HCT116 (cell line): ENCODE measurements around the gene C4BPA.

Source experiments
- CEBPB ChIP-seq: IDR thresholded peaks from 2 replicates; pipeline ENCODE4 v1.6.1; 2012; ENCODE audit warnings: low read depth
- EGR1 ChIP-seq: IDR thresholded peaks from 2 replicates; pipeline ENCODE4 v1.6.1; 2012; ENCODE audit warnings: low read depth
- EZH2 ChIP-seq: fragments of 200-600 bp; sonication (generic); IDR thresholded peaks from 2 replicates; pipeline ENCODE4 v1.6.1; 2017; ENCODE audit warnings: antibody characterized with exemption, mixed run types
- POLR2A ChIP-seq: IDR thresholded peaks from 2 replicates; pipeline ENCODE4 v1.7.0; 2011; ENCODE audit warnings: borderline replicate concordance; ENCODE audit not compliant: insufficient read depth, insufficient read length; ENCODE audit errors: extremely low read depth
- POLR2AphosphoS5 ChIP-seq: IDR thresholded peaks from 2 replicates; pipeline ENCODE4 v1.6.1; 2011; ENCODE audit warnings: mild to moderate bottlenecking, low read depth, low read length, moderate library complexity
- RAD21 ChIP-seq: IDR thresholded peaks from 2 replicates; pipeline ENCODE4 v1.6.1; 2012; ENCODE audit warnings: low read depth, mild to moderate bottlenecking
- TCF7L2 ChIP-seq: IDR thresholded peaks from 2 replicates; pipeline ENCODE4 v1.7.0; 2011; ENCODE audit warnings: borderline replicate concordance, inconsistent platforms; ENCODE audit not compliant: insufficient read depth, insufficient read length; ENCODE audit errors: extremely low read depth
- YY1 ChIP-seq: IDR thresholded peaks from 2 replicates; pipeline ENCODE4 v1.6.1; 2011; ENCODE audit warnings: low read length, low read depth, moderate library complexity, mild to moderate bottlenecking; ENCODE audit not compliant: insufficient replicate concordance; ENCODE audit errors: extremely low read depth
- TF ChIP-seq, protein P1 (sequence below), 3 experiments: fragments of 200-600 bp in 1 of 3; sonication (generic) in 1 of 3; IDR thresholded peaks in 2 of 3; conservative IDR thresholded peaks in 1 of 3; 2 replicates each; pipeline ENCODE4 v1.5.1; 2012 to 2017; ENCODE audit warnings: low read depth in 2 of 3, low read length in 2 of 3, antibody characterized with exemption in 1 of 3, borderline replicate concordance in 1 of 3, control low read depth in 1 of 3, mild to moderate bottlenecking in 1 of 3, mixed read lengths in 1 of 3, mixed run types in 1 of 3, moderate library complexity in 1 of 3; ENCODE audit not compliant: insufficient read depth in 1 of 3
- TF ChIP-seq, protein P2 (sequence below): IDR thresholded peaks from 2 replicates; pipeline ENCODE4 v1.6.1; 2012

DNA sequence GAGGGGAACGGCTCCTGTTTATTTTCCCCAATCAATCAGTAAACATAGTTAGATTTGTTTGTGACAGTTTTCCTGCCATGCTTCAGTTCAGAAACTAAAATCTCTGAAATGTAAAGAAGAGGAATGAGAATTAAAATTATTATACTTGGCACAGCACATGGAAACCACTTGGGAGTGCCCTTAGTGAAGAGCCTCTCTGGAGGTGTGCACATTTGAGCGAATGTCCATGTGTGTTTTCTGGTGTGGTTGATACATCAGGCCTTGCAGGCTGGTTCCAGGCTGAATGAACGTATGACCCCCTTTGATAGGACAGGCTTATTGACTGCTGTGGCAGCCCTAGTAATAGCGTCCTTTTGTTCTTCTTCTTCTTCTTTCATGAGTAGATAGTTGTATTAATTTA is 27.1 kb downstream of the C4BPA start:
- TF ChIP-seq TCF7L2 (no peak), EZH2 (no peak), POLR2AphosphoS5 (no peak), RAD21 (no peak), EGR1 (no peak), POLR2A (no peak), YY1 (no peak), CEBPB (no peak)
- TF ChIP-seq, protein P1, sequence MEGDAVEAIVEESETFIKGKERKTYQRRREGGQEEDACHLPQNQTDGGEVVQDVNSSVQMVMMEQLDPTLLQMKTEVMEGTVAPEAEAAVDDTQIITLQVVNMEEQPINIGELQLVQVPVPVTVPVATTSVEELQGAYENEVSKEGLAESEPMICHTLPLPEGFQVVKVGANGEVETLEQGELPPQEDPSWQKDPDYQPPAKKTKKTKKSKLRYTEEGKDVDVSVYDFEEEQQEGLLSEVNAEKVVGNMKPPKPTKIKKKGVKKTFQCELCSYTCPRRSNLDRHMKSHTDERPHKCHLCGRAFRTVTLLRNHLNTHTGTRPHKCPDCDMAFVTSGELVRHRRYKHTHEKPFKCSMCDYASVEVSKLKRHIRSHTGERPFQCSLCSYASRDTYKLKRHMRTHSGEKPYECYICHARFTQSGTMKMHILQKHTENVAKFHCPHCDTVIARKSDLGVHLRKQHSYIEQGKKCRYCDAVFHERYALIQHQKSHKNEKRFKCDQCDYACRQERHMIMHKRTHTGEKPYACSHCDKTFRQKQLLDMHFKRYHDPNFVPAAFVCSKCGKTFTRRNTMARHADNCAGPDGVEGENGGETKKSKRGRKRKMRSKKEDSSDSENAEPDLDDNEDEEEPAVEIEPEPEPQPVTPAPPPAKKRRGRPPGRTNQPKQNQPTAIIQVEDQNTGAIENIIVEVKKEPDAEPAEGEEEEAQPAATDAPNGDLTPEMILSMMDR (IDR thresholded peaks at IDR 0.05 in 2 of 3, conservative IDR thresholded peaks at IDR 0.05 in 1 of 3; ENCODE audit: borderline replicate concordance in 1 of 3, insufficient read depth in 1 of 3, low read depth in 2 of 3, low read length in 2 of 3), result no peak
- TF ChIP-seq, protein P2, sequence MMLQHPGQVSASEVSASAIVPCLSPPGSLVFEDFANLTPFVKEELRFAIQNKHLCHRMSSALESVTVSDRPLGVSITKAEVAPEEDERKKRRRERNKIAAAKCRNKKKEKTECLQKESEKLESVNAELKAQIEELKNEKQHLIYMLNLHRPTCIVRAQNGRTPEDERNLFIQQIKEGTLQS, result no peak
